Measurements from ENCODE around the gene RARG.
A peak's percentile ranks its signal among the peaks of the same experiment; 100 is the strongest.

RARG gene

GRCh38 chr12:53222806-53223261, 9.2 kb downstream of the RARG start:
- no peak overlapping the region for H3K4me3 ChIP-seq (ENCODE audit: low read depth, low read length)
- H3K9me3 ChIP-seq (ENCODE audit: control insufficient read depth, insufficient read depth, low read depth, low read length) = no peaks in the 10 kb centered on the region
- peaks cover 12% of the 10 kb centered on the region for H3K27me3 ChIP-seq (ENCODE audit: control insufficient read depth, insufficient read depth, low read length)
- H3K27ac ChIP-seq (ENCODE audit: low read depth, low read length) = no peak overlapping the region
- no peaks in the 10 kb centered on the region; the same call in 1 of the 2 replicates for H3K36me3 ChIP-seq (ENCODE audit: control insufficient read depth, insufficient read depth, low read length)
- H3K4me1 ChIP-seq (ENCODE audit: control insufficient read depth, insufficient read depth, low read length) = peaks cover 54% of the 10 kb centered on the region
- no peak overlapping the region for H3K9ac ChIP-seq (ENCODE audit: low read length)

- H3K9me3 ChIP-seq (ENCODE audit: control insufficient read depth, insufficient read depth, low read depth, low read length) = no peaks in the 10 kb centered on the region
- no peak overlapping the region for H3K27ac ChIP-seq (ENCODE audit: low read depth, low read length)
- no peak overlapping the region for H3K9ac ChIP-seq (ENCODE audit: low read length)
- H3K27me3 ChIP-seq (ENCODE audit: control insufficient read depth, insufficient read depth, low read length) = peaks cover 12% of the 10 kb centered on the region
- peak overlapping the region; percentile 40 for H3K4me3 ChIP-seq (ENCODE audit: low read depth, low read length)
- H3K4me1 ChIP-seq (ENCODE audit: control insufficient read depth, insufficient read depth, low read length) = peaks cover 59% of the 10 kb centered on the region
- no peaks in the 10 kb centered on the region; the same call in 1 of the 2 replicates for H3K36me3 ChIP-seq (ENCODE audit: control insufficient read depth, insufficient read depth, low read length)
Measured at GRCh38 chr12:53222170-53222721, 9.8 kb downstream of the RARG start.

- H3K27me3 ChIP-seq (ENCODE audit: control insufficient read depth, insufficient read depth, low read length) = peaks cover 12% of the 10 kb centered on the region
- peak overlapping the region; percentile 60 for H3K9ac ChIP-seq (ENCODE audit: low read length)
- peak overlapping the region; percentile 29; the same call in 1 of the 2 replicates for H3K27ac ChIP-seq (ENCODE audit: low read depth, low read length)
- H3K9me3 ChIP-seq (ENCODE audit: control insufficient read depth, insufficient read depth, low read depth, low read length) = no peaks in the 10 kb centered on the region
- peaks cover 66% of the 10 kb centered on the region for H3K4me1 ChIP-seq (ENCODE audit: control insufficient read depth, insufficient read depth, low read length)
- H3K4me3 ChIP-seq (ENCODE audit: low read depth, low read length) = peak overlapping the region; percentile 80
- no peaks in the 10 kb centered on the region for H3K36me3 ChIP-seq (ENCODE audit: control insufficient read depth, insufficient read depth, low read length)
Measured at GRCh38 chr12:53221203-53222080, 10.6 kb downstream of the RARG start.

GRCh38 chr12:53220694-53221202, 11.3 kb downstream of the RARG start:
- Histone ChIP-seq H3K9me3 (ENCODE audit: control insufficient read depth, insufficient read depth, low read depth, low read length) (no peaks in the 10 kb centered on the region), H3K4me3 (ENCODE audit: low read depth, low read length) (peak overlapping the region; percentile 80), H3K36me3 (ENCODE audit: control insufficient read depth, insufficient read depth, low read length) (no peaks in the 10 kb centered on the region), H3K27me3 (ENCODE audit: control insufficient read depth, insufficient read depth, low read length) (peaks cover 12% of the 10 kb centered on the region), H3K4me1 (ENCODE audit: control insufficient read depth, insufficient read depth, low read length) (peaks cover 70% of the 10 kb centered on the region), H3K9ac (ENCODE audit: low read length) (peak overlapping the region; percentile 64), H3K27ac (ENCODE audit: low read depth, low read length) (no peak overlapping the region)

- Histone ChIP-seq H3K27me3 (ENCODE audit: control insufficient read depth, insufficient read depth, low read length) (peaks cover 12% of the 10 kb centered on the region), H3K4me1 (ENCODE audit: control insufficient read depth, insufficient read depth, low read length) (peaks cover 70% of the 10 kb centered on the region), H3K9ac (ENCODE audit: low read length) (peak overlapping the region; percentile 64), H3K9me3 (ENCODE audit: control insufficient read depth, insufficient read depth, low read depth, low read length) (no peaks in the 10 kb centered on the region), H3K36me3 (ENCODE audit: control insufficient read depth, insufficient read depth, low read length) (no peaks in the 10 kb centered on the region), H3K27ac (ENCODE audit: low read depth, low read length) (no peak overlapping the region), H3K4me3 (ENCODE audit: low read depth, low read length) (peak overlapping the region; percentile 80)
Measured at GRCh38 chr12:53219956-53220693, 11.9 kb downstream of the RARG start.

- Histone ChIP-seq H3K27ac (ENCODE audit: low read depth, low read length) (no peak overlapping the region), H3K9me3 (ENCODE audit: control insufficient read depth, insufficient read depth, low read depth, low read length) (no peaks in the 10 kb centered on the region), H3K4me3 (ENCODE audit: low read depth, low read length) (peak overlapping the region; percentile 80), H3K27me3 (ENCODE audit: control insufficient read depth, insufficient read depth, low read length) (peaks cover 12% of the 10 kb centered on the region), H3K9ac (ENCODE audit: low read length) (peak overlapping the region; percentile 60), H3K4me1 (ENCODE audit: control insufficient read depth, insufficient read depth, low read length) (peaks cover 71% of the 10 kb centered on the region), H3K36me3 (ENCODE audit: control insufficient read depth, insufficient read depth, low read length) (peaks cover 1% of the 10 kb centered on the region; the same call in 1 of the 2 replicates)
Measured at GRCh38 chr12:53219292-53219955, 12.6 kb downstream of the RARG start.

- H3K9me3 ChIP-seq (ENCODE audit: control insufficient read depth, insufficient read depth, low read depth, low read length) = no peaks in the 10 kb centered on the region
- peaks cover 8% of the 10 kb centered on the region for H3K36me3 ChIP-seq (ENCODE audit: control insufficient read depth, insufficient read depth, low read length)
- peaks cover 71% of the 10 kb centered on the region for H3K4me1 ChIP-seq (ENCODE audit: control insufficient read depth, insufficient read depth, low read length)
- H3K4me3 ChIP-seq (ENCODE audit: low read depth, low read length) = peak overlapping the region; percentile 80
- peak overlapping the region; percentile 60 for H3K9ac ChIP-seq (ENCODE audit: low read length)
- no peak overlapping the region for H3K27ac ChIP-seq (ENCODE audit: low read depth, low read length)
- H3K27me3 ChIP-seq (ENCODE audit: control insufficient read depth, insufficient read depth, low read length) = peaks cover 12% of the 10 kb centered on the region
Measured at GRCh38 chr12:53218551-53219291, 13.3 kb downstream of the RARG start.

GRCh38 chr12:53217931-53218307, 14.1 kb downstream of the RARG start:
- Histone ChIP-seq H3K9me3 (ENCODE audit: control insufficient read depth, insufficient read depth, low read depth, low read length) (no peaks in the 10 kb centered on the region), H3K4me1 (ENCODE audit: control insufficient read depth, insufficient read depth, low read length) (peaks cover 69% of the 10 kb centered on the region), H3K4me3 (ENCODE audit: low read depth, low read length) (peak overlapping the region; percentile 80), H3K9ac (ENCODE audit: low read length) (peak overlapping the region; percentile 47), H3K36me3 (ENCODE audit: control insufficient read depth, insufficient read depth, low read length) (peaks cover 15% of the 10 kb centered on the region), H3K27me3 (ENCODE audit: control insufficient read depth, insufficient read depth, low read length) (peaks cover 12% of the 10 kb centered on the region), H3K27ac (ENCODE audit: low read depth, low read length) (no peak overlapping the region)

- Histone ChIP-seq H3K27ac (ENCODE audit: low read depth, low read length) (peak overlapping the region; percentile 35; the same call in 1 of the 2 replicates), H3K4me3 (ENCODE audit: low read depth, low read length) (peak overlapping the region; percentile 80), H3K27me3 (ENCODE audit: control insufficient read depth, insufficient read depth, low read length) (peaks cover 10% of the 10 kb centered on the region), H3K9ac (ENCODE audit: low read length) (peak overlapping the region; percentile 62), H3K4me1 (ENCODE audit: control insufficient read depth, insufficient read depth, low read length) (peaks cover 63% of the 10 kb centered on the region), H3K9me3 (ENCODE audit: control insufficient read depth, insufficient read depth, low read depth, low read length) (no peaks in the 10 kb centered on the region), H3K36me3 (ENCODE audit: control insufficient read depth, insufficient read depth, low read length) (peaks cover 21% of the 10 kb centered on the region)
Measured at GRCh38 chr12:53217051-53217930, 14.7 kb downstream of the RARG start.

All from HUES6 (cell line).